Midbrain (tissue), 1 donor: ENCODE data around the gene PTPRF.
A peak's percentile ranks its signal among the peaks of the same experiment; 100 is the strongest.
"Not testable (repeated sequence)": the region's sequence is repeated elsewhere in the genome, so short reads cannot be mapped to it uniquely, and the experiment has no call there.

Experiments
- DNase-seq: peaks from one replicate; lab custom pipeline; 2025; lab: John Stamatoyannopoulos, UW

The PTPRF gene

DNA sequence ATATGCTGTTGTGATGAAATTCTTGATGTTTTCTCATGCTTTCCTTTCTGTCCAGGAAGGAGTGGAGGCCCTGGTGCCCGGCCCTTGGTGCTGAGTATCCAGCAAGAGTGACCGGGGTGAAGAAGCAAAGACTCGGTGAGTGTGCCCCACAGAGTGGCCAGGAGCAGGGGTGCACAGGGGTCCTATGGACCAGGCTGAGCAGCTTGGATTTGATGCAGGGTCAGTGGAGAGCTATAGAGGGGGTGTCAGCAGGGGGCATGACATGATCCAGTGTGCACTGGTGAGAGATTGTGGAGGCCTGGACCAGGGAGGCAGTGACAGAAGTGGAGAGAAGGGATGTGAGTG, 7.4 kb downstream of the PTPRF start:
- no peak for DNase-seq

DNA sequence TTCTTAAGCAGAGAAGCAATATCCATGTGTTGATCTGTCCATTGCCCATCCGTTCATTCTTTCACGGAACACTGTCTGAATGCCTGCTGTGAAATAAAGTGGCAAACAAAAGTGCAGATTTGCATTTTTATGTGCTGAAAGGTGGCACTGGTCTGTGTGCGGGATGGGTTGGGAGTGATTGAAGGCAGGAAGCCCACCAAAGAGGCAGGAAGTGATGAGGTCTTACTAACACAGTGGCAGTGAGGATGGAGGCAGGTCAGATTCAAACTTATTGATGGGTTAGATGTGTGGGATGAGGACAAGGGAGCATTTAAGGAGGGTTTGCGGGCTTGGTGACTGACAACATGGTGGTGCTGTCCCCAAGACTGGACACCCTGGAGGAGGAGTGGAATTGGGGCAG, 8.3 kb downstream of the PTPRF start:
- DNase-seq: no peak

DNA sequence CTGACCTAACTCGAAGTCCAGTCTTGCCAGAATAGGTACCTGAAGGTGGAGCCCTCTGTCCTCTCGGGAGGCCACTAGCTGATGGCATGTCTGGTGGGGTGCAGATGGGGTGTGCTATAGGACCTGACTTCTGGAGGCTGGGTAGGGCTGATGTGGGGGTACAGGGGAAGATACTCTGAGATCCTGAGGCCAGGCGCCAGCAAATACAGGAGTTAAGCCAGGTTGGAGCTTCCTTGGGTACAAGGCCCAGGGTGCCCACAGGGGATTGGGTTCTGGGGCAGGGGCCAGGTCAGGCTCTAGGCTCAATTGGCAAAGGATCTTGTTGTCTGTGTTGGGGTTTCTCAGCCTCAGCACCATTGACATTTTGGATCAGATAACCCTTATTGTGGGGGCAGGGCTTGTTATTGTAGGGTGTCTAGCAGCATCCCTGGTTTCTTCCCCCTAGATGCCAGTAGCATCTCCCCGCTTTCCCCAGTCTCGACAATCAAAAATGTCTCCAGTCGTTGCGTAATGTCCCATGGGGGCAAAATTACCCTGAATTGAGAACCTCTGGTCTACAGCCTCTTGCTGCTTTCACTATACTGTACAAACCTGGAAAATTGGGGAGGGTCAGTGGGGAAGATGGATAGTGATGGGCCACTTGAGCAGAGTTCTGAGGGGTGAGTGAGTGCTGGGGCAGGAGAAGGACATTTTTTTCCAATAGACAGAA, 9.2 kb downstream of the PTPRF start:
- DNase-seq: no peak

DNA sequence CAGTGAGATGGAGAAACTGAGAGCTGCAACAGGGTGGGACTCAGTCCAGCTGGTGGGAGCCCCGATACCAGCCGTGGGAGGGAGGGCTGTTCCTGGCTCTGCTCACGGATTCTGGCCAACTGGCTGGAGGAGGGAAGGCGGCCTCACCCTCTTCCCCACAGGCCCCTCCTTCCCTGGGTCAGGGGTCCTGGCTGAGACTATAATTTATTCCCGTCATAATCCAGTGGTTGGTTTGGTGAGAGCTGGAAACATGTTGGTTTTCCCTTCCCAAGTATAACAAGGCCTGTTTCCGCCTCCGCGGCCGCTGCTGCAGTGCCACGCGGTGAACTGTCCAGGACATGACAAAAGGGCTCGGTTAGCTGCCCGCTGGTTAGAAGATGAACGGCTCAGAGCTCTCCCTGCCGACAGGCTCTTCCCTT, 10.0 kb downstream of the PTPRF start:
- DNase-seq: peak; percentile 78

DNA sequence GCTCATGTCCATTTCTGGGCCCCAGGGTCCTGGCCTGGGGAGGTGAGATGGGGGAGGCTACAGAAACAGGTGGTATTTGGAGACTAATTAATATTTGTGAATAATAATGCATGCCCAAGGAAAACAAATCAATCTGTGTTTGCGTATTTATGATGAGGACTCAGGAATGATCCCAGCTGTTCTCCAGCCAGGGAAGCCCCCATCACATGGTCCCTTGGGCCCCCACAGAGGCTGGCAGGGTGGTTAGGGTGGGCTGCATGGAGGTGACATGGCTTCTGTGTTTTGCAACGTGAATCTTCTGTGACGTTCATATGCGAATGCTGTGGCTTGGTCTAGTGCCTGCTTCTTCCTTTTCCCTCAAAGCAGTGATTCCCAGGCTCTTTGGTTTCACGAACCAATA, 10.5 kb downstream of the PTPRF start:
- no peak for DNase-seq

DNA sequence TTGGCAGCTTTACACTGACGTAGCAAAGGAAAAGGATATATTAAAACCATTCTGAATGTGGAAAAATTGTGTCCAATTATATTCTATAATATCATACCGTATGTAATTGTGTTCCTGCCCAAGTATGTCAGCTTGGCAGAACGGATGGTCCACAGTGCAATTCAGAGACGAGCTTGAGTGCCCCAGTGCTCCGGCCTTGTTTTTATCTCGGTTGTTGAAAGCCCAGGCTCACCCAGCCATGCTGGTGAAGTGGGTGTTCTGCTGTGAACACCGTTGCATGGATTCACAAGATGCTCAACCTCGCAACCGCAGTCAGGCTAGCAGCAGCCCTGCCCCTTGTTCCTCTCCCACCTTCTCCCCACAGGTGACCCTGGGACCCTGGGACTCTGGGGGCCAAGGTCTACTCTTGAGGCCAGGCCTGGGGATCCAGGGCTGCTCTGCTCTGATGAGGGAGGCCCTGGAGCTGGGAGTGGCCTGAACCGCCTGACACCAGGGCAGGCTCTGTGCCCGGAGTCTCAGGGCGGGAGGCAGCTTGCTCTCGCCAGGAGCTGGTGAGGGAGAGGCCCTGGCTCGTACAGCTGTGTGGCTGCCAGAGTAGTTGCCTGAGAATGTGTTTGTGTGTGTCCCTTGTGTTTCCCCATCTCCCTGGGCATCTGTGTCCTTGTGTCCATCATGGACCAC, 11.2 kb downstream of the PTPRF start:
- peak; percentile 93 for DNase-seq

DNA sequence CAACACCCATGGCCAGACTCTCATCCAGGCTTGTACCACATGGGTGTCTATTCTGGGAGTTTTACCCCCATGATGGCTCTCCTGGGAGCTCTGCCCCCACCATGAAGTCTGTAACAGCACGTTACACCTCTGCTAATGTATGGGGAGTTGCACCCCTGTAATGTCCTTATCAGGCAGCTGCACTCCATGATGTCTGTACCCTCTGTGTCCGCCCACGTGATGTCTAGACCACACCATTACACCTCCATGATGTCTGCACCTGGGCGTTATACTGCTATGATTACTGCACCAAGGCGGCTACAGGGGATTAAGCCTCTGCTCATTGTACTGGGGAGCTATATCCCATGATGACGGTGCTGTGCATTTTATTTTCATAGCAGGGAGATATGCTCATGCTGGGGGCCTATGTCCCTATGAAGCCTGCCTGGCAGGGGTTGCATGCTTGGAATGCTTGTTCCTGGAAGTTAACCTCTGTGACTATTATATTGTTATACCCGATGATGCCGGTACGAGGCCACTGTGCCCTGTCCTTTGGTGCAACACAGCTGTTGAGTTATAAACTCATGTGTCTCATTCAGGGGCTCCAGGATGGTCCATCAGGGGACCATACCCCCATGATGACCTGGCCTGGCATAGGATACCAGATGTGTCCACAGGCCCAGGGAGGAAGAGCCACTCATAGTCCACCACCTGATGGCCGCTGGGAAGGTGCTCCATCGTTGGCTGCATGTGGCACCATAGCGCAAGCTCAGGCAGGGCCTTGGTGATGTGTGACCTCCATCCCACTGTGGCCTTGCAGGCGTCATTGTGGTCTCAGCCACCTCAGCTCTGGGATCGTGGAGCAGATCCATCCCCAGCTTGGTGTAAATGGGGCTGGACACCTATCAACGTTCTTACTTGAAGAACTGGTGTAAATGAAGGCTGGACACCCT, 12.1 kb downstream of the PTPRF start:
- no peak for DNase-seq

DNA sequence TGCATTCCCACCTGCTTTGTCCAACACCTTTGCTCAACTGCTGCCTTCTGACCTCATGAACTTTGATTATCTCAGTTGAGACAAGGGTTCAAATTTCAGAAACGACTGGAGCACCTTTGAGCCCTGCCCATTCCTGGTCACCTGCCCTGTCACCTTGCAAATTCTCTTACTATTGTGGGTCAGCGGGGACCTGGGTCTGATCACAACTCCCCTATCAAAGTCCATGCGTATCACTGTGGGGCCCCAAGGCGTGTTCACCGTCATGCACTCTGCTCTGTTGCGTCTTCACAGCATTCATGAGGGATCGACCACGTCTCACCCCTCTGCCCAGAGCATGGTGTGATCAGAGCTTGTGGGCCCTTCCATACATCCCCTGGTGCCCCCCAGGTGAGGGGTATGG, 12.9 kb downstream of the PTPRF start:
- no peak for DNase-seq

DNA sequence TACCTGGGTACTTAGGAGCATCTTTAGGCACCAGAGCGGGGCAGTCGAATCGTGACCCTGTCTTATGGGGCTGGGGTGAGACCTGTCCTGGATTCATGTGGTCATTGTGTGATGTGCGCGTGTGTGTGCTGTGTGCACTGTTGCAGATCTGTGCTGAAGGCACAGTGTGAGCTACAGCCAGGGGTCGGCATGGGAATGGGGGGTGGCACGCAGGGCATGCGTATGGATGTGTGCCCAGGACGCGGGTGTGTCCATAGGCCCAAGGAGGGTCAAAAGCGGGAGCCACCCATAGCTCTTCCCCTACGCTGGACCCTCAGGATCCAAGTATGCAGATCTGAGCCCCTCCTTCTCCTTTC, 14.6 kb downstream of the PTPRF start:
- no peak for DNase-seq

DNA sequence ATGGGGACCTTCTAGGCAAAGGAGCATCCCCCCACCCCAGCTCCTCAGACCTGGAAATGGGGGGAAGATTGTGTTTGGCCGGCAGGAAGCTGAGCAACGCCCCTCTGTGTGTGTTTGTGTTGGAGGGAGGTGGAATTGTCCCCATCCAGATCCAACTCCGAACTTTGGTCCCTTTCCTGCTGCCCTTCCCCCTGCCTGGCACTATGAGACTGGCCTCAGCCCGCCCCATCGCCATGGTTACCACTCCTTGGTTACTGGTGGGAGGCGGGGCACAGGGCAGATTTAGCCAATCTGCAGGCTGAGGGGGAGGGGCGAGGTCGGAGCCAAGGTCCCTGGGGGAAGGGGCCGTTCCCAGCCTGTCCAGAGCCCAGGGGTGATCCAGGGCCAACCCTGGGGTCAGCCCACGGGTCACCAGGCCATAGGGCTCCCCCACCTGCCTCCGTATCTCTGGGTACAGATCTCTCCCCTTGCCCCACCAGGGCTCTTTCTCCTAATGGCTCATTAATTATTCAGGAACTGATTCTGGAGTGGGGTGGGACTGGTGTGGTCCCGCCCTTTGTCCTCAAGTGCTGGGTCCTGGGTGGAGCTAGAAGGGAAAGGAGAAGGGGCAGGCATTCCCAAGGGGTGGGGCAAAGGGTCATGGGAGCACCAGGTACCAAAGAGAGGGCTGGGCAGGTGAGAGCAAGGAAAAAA, 15.2 kb downstream of the PTPRF start:
- peak; percentile 83 for DNase-seq

DNA sequence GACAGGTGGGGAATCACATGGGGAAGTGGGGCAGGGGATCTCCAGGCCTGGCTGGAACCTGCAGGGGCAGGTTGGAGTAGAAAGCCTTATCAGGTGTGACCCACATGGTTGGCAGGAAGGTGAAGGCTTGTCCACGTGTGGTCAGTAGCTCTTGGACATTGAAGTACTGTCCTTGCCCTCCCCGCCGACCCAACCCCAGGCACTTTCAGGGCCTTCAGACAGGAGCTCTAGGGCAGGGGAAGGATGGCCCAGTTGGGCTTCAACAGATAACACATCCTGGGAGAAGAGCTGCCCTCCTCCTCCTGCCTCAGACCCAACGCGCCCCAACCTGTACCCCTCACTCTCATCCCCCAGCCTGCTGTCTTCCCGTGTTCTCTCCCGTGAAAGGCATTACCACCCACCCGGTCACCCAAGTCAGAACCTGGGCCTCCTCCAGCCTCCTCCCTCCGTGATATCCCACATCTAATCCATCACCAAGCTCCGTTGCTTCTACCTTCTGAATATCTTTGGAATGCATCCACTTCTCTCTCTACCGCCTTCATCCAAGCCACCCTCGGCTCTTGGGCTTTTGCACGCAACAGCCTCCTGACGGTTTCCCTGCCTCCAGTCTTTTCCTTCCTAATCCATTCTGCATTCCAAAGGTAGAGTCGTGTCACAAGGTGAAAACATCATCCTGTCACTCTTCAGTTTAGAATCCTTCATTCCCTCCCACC, 15.9 kb downstream of the PTPRF start:
- no peak for DNase-seq

DNA sequence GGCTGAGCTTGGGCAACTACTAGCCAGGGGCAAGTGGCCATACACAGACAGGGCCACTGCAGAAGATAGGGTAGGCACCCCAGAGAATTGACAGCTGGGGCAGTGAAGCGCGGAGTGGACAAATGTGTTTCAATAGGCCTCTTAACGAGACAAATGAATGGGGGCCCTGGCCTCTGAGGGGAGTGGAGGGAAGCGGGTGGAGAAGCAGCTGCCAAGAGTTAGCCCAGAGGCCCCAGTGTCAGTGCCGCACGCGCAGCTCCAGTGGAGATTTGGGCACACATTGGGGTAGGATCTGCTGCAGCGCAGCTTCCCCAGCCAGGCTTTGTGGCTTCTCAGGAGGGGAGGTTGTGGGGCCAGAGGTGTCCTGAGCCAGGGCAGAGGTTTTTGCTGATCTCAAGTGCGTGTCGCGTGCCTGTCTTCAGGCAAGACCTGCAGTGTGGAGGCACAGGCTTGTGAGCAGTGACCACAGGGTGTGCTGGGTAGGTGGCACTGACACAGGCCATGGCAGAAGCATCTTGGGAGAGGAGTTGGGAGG, 16.9 kb downstream of the PTPRF start:
- DNase-seq: peak; percentile 57

DNA sequence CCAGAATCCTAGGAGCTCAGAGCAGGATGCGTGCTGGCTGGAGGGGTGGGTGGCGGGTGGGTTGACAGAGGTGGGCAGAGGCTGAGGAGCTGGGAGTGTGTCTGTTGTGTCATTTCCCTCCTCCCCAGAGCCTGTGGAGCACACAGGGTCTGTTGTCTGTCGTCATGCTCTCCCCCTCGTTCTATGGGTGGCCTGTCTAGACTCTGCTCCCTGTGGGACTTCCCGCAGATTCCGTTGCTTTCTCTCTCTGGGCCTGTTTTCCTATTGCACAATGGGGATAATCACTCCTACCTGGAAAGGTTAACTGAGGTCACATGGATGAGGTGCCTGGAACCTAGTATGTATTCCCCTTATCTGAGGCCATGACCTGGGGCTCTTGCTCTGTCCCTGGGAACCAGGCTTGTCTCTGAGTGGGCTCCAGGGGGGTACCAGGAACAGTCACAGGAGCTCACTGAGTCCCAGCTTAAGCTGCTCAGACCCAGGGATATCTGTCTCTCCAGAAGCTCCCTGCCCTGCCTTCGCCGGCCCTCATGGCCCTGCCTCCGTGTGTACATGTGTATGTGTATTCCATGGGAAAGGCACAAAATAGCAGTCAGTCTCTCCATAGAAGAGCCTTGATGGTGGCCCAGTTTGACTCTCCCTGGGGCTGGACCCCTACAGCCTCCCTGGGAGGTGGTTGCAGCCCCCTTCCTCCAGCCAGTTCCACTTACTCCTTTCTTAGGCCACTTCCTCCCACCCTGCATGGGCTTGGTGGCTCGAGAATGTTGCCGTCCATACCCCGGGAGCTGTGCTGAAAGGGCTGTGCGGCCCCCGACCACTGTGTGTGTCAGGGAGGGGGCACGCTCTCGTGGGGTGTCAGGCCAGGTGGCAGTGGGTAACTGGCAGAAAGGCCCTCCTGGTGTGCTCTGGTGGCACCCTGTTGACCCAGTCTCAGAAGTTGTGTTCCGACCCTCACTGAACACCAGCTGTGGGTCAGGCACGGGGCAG, 17.9 kb downstream of the PTPRF start:
- no peak for DNase-seq

DNA sequence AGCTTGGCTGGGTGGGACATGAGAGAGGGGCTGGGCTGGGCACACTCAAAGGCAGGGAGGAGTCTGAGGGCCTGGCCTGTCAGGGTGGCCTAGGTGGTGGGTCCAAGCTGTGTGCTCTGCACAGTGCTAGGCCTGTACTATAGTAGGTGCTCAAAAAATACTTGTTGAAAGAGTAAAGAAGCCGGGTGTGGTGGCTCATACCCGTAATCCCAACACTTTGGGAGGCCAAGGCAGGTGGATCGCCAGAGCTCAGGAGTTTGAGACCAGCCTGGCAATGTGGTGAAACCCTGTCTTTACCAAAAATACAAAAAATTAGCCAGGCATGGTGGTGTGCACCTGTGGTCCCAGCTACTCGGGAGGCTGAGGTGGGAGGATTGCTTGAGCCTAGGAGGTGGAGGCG, 18.7 kb downstream of the PTPRF start:
- not testable (repeated sequence) for DNase-seq

DNA sequence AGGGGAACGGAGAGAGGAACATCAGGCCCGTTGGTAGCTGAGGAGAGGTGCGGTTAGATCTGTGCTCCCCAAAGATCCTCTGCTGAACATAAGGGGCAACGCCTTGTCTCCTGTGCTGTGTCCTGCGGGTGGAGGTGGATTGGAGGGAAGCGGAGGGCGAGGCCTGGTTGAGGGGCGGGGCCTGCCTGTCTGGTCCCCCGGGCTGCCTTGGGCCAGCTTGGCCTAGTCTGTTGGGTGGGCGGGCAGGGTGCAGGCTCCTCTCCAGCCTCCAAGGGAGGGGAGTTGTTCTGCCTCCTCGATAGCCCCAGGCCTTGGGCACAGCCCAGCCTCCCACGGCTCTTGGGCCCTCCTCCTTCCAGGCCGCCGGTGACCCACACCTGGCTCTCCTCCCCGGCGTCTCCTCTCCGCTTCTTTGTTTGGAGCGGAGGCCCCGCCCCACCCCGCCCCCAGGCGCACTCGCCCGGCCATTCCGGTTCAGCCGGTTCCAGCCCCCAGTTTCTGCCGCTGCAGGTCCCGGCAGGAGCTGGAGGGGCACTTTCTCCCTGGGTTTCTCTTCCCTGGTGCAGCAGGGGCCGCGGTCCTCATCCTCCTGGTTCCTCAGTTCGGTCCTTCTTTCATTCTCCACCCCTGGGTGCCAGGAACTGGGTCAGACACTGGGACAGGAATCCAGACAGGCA, 19.4 kb downstream of the PTPRF start:
- DNase-seq: no peak

DNA sequence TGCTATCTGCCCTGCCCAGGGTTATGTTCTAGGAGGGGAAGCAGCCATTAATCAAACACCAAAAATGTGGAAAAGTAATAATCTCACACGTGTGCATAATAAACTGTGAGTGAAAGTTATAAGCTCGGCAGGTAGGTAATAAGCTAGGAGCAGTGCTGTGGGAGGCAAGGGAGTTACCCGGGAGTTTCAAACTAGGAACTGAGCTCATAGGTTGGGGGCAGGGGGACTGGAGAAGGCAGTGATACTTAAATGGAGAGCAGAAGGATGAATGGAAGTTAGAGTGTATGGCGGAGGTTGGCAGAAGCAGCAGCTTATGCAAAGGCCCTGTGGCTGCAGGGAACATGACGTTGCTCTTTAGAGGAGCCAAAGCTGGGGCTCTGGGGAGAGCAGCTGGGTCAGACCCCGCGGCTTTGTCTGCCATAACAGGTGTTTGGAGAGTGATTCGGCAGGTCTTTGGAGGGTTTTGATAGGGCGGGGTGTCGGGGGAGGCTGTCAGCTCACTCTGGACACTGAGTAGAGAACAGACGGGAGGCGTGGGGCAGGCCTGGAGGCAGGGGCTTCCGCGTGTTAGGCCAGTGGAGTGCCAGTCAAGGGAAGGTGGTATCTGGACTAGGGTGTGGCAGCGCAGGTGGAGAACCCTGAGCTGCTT, 20.0 kb downstream of the PTPRF start:
- no peak for DNase-seq

DNA sequence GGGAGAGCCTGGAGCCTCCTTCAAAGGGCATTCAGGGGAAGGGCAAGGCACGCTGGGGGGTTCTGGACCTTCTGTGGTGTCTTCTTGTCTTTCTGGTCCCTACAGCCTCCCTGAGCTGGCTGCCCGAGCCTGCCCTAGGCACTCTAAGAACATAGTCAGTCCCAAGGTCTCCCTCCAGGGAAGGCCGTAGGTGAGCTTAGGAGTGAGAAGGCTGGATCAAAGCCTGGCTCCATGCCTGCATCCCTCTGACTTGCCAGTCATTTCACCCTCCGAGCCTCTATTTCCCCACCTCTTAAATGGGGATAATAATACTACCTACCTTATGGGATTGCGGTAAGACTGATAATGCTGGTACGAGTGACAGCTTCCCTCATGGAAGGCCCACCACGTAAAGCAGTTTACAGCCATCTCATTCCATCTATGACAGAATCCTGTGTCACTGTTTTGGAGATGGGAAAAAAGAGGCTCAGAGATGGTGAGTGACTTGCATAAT, 20.8 kb downstream of the PTPRF start:
- DNase-seq: no peak

DNA sequence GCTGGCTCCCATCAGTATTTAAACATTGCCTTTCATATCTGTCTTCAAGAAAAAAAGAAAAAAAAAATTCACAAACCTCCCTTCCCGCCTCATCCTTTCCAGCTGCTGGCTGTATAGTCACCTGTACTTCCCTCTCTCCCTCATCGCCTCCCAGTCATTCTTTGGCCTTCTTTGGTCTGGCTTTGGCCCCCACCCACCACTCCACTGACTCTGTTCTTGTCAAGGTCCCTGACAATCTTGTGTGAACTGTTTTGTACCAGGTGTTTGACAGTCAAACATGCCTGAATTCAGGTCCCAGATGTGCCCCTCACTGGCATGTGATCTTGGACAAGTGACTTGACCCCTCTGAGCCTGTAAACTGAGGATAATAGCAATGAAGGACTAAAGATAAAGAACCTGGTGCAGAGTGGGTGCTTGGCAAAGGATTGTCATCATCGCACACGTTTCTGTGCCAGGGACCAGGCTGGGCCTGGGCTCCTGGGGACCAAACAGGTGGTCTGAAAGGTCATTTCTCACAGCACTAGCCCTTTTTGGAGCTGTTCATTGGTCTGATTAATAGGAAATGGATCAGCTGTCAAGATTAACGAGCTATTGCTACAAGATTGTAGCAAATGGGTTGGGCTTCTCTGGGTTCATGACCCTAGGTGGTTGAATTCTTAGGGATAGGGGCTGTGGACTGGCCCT, 21.5 kb downstream of the PTPRF start:
- DNase-seq: no peak
